ENCODE data around the gene CYP39A1.

CYP39A1 gene

GRCh38 chr6:46541556-46541955 is 111.1 kb downstream of the CYP39A1 start:
- Histone ChIP-seq H3K27me3 (ENCODE audit: control insufficient read depth, insufficient read depth, low read length) (no peaks in the 10 kb centered on the region), H3K4me3 (ENCODE audit: low read depth, low read length) (no peak overlapping the region), H3K9me3 (ENCODE audit: control insufficient read depth, insufficient read depth, low read depth, low read length) (no peaks in the 10 kb centered on the region), H3K27ac (ENCODE audit: low read depth, low read length) (no peak overlapping the region), H3K9ac (ENCODE audit: low read length) (no peak overlapping the region), H3K36me3 (ENCODE audit: control insufficient read depth, insufficient read depth, low read length) (no peaks in the 10 kb centered on the region), H3K4me1 (ENCODE audit: control insufficient read depth, insufficient read depth, low read length) (no peaks in the 10 kb centered on the region)

GRCh38 chr6:46539866-46540265 is 112.8 kb downstream of the CYP39A1 start:
- Histone ChIP-seq H3K27me3 (ENCODE audit: control insufficient read depth, insufficient read depth, low read length) (no peaks in the 10 kb centered on the region), H3K9ac (ENCODE audit: low read length) (no peak overlapping the region)

GRCh38 chr6:46538800-46539480 is 113.7 kb downstream of the CYP39A1 start:
- Histone ChIP-seq H3K36me3 (ENCODE audit: control insufficient read depth, insufficient read depth, low read length) (no peaks in the 10 kb centered on the region), H3K27me3 (ENCODE audit: control insufficient read depth, insufficient read depth, low read length) (no peaks in the 10 kb centered on the region), H3K27ac (ENCODE audit: low read depth, low read length) (no peak overlapping the region), H3K4me3 (ENCODE audit: low read depth, low read length) (no peak overlapping the region), H3K9ac (ENCODE audit: low read length) (no peak overlapping the region), H3K9me3 (ENCODE audit: control insufficient read depth, insufficient read depth, low read depth, low read length) (0 out of 2 replicates have a peak, but pooled peaks cover 3% of the 10 kb centered on the region), H3K4me1 (ENCODE audit: control insufficient read depth, insufficient read depth, low read length) (no peaks in the 10 kb centered on the region)

More at GRCh38 chr6:46539866-46540265, 112.8 kb downstream of the CYP39A1 start:
- Histone ChIP-seq H3K4me1 (ENCODE audit: control insufficient read depth, insufficient read depth, low read length) (no peaks in the 10 kb centered on the region), H3K9me3 (ENCODE audit: control insufficient read depth, insufficient read depth, low read depth, low read length) (0 out of 2 replicates have a peak, but pooled peaks cover 3% of the 10 kb centered on the region), H3K36me3 (ENCODE audit: control insufficient read depth, insufficient read depth, low read length) (no peaks in the 10 kb centered on the region), H3K27ac (ENCODE audit: low read depth, low read length) (no peak overlapping the region), H3K4me3 (ENCODE audit: low read depth, low read length) (no peak overlapping the region)

GRCh38 chr6:46530896-46531295 is 121.7 kb downstream of the CYP39A1 start:
- Histone ChIP-seq H3K27me3 (ENCODE audit: control insufficient read depth, insufficient read depth, low read length) (no peaks in the 10 kb centered on the region), H3K9ac (ENCODE audit: low read length) (no peak overlapping the region), H3K4me1 (ENCODE audit: control insufficient read depth, insufficient read depth, low read length) (peaks cover 12% of the 10 kb centered on the region; the same call in 1 of the 2 replicates), H3K9me3 (ENCODE audit: control insufficient read depth, insufficient read depth, low read depth, low read length) (0 out of 2 replicates have a peak, but pooled peaks cover 3% of the 10 kb centered on the region), H3K4me3 (ENCODE audit: low read depth, low read length) (no peak overlapping the region), H3K36me3 (ENCODE audit: control insufficient read depth, insufficient read depth, low read length) (no peaks in the 10 kb centered on the region), H3K27ac (ENCODE audit: low read depth, low read length) (no peak overlapping the region)

- no peak overlapping the region for H3K4me3 ChIP-seq (ENCODE audit: low read depth, low read length)
- no peaks in the 10 kb centered on the region for H3K9me3 ChIP-seq (ENCODE audit: control insufficient read depth, insufficient read depth, low read depth, low read length)
- H3K9ac ChIP-seq (ENCODE audit: low read length), result no peak overlapping the region
- H3K4me1 ChIP-seq (ENCODE audit: control insufficient read depth, insufficient read depth, low read length), result peaks cover 12% of the 10 kb centered on the region; the same call in 1 of the 2 replicates
- no peak overlapping the region for H3K27ac ChIP-seq (ENCODE audit: low read depth, low read length)
- H3K27me3 ChIP-seq (ENCODE audit: control insufficient read depth, insufficient read depth, low read length), result no peaks in the 10 kb centered on the region
- no peaks in the 10 kb centered on the region for H3K36me3 ChIP-seq (ENCODE audit: control insufficient read depth, insufficient read depth, low read length)
Observed at GRCh38 chr6:46528961-46529750, 123.5 kb downstream of the CYP39A1 start.

GRCh38 chr6:46526607-46527006 is 126.0 kb downstream of the CYP39A1 start:
- peaks cover 12% of the 10 kb centered on the region; the same call in 1 of the 2 replicates for H3K4me1 ChIP-seq (ENCODE audit: control insufficient read depth, insufficient read depth, low read length)
- H3K9me3 ChIP-seq (ENCODE audit: control insufficient read depth, insufficient read depth, low read depth, low read length), result no peaks in the 10 kb centered on the region
- no peaks in the 10 kb centered on the region for H3K27me3 ChIP-seq (ENCODE audit: control insufficient read depth, insufficient read depth, low read length)
- H3K4me3 ChIP-seq (ENCODE audit: low read depth, low read length), result no peak overlapping the region
- H3K36me3 ChIP-seq (ENCODE audit: control insufficient read depth, insufficient read depth, low read length), result no peaks in the 10 kb centered on the region
- no peak overlapping the region for H3K27ac ChIP-seq (ENCODE audit: low read depth, low read length)
- H3K9ac ChIP-seq (ENCODE audit: low read length), result no peak overlapping the region

- Histone ChIP-seq H3K27me3 (ENCODE audit: control insufficient read depth, insufficient read depth, low read length) (no peaks in the 10 kb centered on the region), H3K4me1 (ENCODE audit: control insufficient read depth, insufficient read depth, low read length) (peaks cover 8% of the 10 kb centered on the region; the same call in 1 of the 2 replicates), H3K9ac (ENCODE audit: low read length) (no peak overlapping the region), H3K36me3 (ENCODE audit: control insufficient read depth, insufficient read depth, low read length) (no peaks in the 10 kb centered on the region), H3K9me3 (ENCODE audit: control insufficient read depth, insufficient read depth, low read depth, low read length) (no peaks in the 10 kb centered on the region), H3K4me3 (ENCODE audit: low read depth, low read length) (no peak overlapping the region), H3K27ac (ENCODE audit: low read depth, low read length) (no peak overlapping the region)
Observed at GRCh38 chr6:46525583-46525982, 127.0 kb downstream of the CYP39A1 start.

GRCh38 chr6:46521464-46521971 is 131.1 kb downstream of the CYP39A1 start:
- Histone ChIP-seq H3K36me3 (ENCODE audit: control insufficient read depth, insufficient read depth, low read length) (no peaks in the 10 kb centered on the region), H3K9me3 (ENCODE audit: control insufficient read depth, insufficient read depth, low read depth, low read length) (no peaks in the 10 kb centered on the region), H3K4me1 (ENCODE audit: control insufficient read depth, insufficient read depth, low read length) (no peaks in the 10 kb centered on the region), H3K27ac (ENCODE audit: low read depth, low read length) (no peak overlapping the region), H3K4me3 (ENCODE audit: low read depth, low read length) (no peak overlapping the region), H3K27me3 (ENCODE audit: control insufficient read depth, insufficient read depth, low read length) (no peaks in the 10 kb centered on the region), H3K9ac (ENCODE audit: low read length) (no peak overlapping the region)

- H3K27me3 ChIP-seq (ENCODE audit: control insufficient read depth, insufficient read depth, low read length), result no peaks in the 10 kb centered on the region
- no peak overlapping the region for H3K9ac ChIP-seq (ENCODE audit: low read length)
- no peaks in the 10 kb centered on the region for H3K36me3 ChIP-seq (ENCODE audit: control insufficient read depth, insufficient read depth, low read length)
- no peak overlapping the region for H3K4me3 ChIP-seq (ENCODE audit: low read depth, low read length)
- H3K27ac ChIP-seq (ENCODE audit: low read depth, low read length), result no peak overlapping the region
- H3K4me1 ChIP-seq (ENCODE audit: control insufficient read depth, insufficient read depth, low read length), result no peaks in the 10 kb centered on the region
- H3K9me3 ChIP-seq (ENCODE audit: control insufficient read depth, insufficient read depth, low read depth, low read length), result no peaks in the 10 kb centered on the region
Observed at GRCh38 chr6:46517202-46517601, 135.4 kb downstream of the CYP39A1 start.

GRCh38 chr6:46513533-46513932 is 139.1 kb downstream of the CYP39A1 start:
- no peak overlapping the region for H3K9ac ChIP-seq (ENCODE audit: low read length)
- no peak overlapping the region for H3K4me3 ChIP-seq (ENCODE audit: low read depth, low read length)
- H3K27ac ChIP-seq (ENCODE audit: low read depth, low read length), result no peak overlapping the region
- H3K36me3 ChIP-seq (ENCODE audit: control insufficient read depth, insufficient read depth, low read length), result no peaks in the 10 kb centered on the region
- H3K4me1 ChIP-seq (ENCODE audit: control insufficient read depth, insufficient read depth, low read length), result no peaks in the 10 kb centered on the region
- no peaks in the 10 kb centered on the region for H3K27me3 ChIP-seq (ENCODE audit: control insufficient read depth, insufficient read depth, low read length)
- no peaks in the 10 kb centered on the region for H3K9me3 ChIP-seq (ENCODE audit: control insufficient read depth, insufficient read depth, low read depth, low read length)

GRCh38 chr6:46511320-46511719 is 141.3 kb downstream of the CYP39A1 start:
- no peaks in the 10 kb centered on the region for H3K36me3 ChIP-seq (ENCODE audit: control insufficient read depth, insufficient read depth, low read length)
- H3K4me1 ChIP-seq (ENCODE audit: control insufficient read depth, insufficient read depth, low read length), result no peaks in the 10 kb centered on the region
- no peak overlapping the region for H3K4me3 ChIP-seq (ENCODE audit: low read depth, low read length)
- no peak overlapping the region for H3K9ac ChIP-seq (ENCODE audit: low read length)
- no peaks in the 10 kb centered on the region for H3K27me3 ChIP-seq (ENCODE audit: control insufficient read depth, insufficient read depth, low read length)
- no peaks in the 10 kb centered on the region for H3K9me3 ChIP-seq (ENCODE audit: control insufficient read depth, insufficient read depth, low read depth, low read length)
- H3K27ac ChIP-seq (ENCODE audit: low read depth, low read length), result no peak overlapping the region

All from HUES6 (cell line).